Suppressor macrophage treated with lipopolysaccharide for 1 hour (primary cell): ENCODE results near the gene IL12RB2.

Source experiments
- DNase-seq, 3 donors: peaks; one replicate each; pipeline ENCODE4 v3.0.0-alpha.2; 2020 to 2022

IL12RB2 gene

DNA sequence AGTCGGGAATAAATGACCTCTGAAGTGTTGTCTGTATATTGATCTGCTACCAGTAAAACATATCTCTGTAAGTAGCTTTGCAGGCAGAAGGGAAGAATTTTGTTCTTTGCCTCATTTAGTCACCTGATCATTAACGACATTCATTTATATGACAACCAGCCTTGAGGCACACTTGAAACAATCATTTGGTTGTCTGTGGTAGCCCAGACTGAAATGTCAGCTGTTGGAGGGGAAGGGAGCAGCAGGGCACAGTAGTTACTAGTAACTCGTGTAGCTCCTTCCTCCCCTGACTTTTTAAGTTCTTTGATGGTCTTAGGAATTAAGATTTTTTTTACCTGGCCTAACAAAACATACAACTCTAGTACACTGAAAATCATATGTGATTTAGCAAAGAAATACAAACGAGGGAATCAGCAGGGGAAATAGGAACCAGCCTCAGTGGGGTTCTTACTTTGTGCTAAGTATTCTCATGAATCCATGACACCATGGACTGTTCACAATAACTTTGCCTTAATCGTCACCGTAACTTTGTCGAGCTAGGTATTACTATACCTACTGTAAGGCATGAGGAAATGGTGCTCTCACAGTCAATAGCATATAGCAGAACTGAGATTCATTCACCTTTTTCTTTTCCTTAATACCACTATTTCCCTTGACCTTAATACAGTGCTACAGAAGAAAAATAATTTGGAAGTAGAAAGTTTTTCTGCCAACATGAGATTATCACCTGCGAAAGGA is 6.4 kb downstream of the IL12RB2 start:
- no peak for DNase-seq

DNA sequence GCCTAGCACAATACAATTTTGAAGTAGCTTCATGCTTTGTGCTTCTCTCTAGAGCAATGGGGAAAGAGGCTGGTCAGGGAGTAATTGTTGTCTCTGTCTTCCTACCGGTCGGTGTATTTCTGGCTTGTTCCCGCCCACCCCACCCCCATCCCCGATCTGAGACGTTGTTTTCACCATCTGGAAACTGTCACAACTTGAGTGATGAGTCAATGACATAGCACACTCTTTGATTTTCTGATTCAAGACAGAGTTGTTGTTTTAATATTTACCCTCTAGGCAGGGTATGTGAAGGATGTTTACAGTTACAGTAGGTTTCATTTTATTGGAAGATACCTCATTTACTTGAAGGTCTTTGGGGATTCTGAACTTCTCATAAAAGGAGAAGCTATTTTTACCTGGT is 7.0 kb downstream of the IL12RB2 start:
- DNase-seq = peak; percentile 27 to 51 (median 47)

DNA sequence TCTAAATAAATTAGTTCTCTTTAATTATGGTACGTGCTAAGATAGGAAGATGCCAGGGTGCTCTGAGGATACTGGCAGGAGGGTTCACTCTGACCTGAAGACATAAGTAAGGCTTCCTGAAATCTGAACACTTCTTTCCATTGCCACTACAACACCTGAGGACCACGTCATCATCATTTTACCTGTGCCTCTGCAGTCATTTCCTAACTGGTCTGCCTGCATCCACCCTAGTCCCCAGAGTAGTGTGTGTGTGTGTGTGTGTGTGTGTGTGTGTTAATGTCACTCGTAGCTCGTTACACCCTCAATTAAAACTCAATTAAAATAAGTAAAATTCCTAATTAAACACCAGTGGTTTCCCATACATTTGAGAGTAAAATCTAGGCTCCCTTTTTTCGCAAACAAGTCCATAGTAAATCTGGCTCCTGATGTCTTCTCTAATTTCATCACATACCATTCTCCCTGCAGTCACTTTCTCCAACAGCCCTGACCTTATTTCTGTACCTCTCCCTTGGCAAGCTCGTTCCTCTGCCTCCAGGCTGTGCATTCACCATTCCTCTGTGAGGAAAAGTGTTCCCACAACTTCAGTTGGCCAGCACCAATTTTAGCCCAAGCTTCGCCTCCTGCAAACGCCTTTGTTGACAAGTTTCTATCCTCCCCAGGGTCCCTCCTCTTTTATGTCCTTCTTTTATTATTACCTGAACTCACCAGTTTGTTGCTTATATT is 8.7 kb downstream of the IL12RB2 start:
- no peak for DNase-seq

DNA sequence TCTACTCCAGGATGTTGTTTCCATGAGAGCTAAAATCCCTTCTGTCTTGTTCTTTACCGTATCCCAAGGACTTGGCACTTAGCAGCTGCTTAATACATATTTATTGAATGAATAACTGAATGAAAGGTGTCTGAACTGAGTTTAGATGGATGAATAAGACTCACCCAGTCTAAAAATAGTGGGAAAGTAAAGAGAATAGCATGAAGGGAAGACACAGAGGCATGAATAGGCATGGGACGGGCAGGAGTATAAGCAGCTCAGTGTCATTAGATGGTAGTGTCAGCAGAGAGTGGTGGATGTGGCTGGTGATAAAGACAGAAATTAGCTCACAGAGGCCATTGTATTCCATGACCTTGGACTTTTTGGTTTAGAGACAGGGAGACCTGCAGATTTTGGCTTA is 9.2 kb downstream of the IL12RB2 start:
- DNase-seq = no peak

DNA sequence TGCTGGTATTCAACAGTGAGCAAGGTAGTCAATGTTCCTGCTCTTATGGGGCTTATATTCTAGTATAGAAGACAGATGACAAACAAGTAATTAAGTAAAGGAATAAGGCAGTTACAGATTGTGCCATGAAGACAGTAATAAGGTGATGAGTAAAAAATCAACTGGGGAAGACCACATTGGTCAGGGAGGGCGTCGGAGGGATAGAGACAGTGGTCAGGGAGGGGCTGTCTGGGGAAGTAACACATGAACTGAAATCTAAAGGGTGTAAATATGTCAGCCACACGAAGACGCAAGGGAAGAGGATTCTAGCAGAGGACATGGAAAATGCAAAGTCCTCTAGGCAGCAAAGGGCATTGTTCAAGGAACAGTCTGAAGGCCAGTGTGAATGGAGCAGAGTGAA is 10.1 kb downstream of the IL12RB2 start:
- DNase-seq = no peak

DNA sequence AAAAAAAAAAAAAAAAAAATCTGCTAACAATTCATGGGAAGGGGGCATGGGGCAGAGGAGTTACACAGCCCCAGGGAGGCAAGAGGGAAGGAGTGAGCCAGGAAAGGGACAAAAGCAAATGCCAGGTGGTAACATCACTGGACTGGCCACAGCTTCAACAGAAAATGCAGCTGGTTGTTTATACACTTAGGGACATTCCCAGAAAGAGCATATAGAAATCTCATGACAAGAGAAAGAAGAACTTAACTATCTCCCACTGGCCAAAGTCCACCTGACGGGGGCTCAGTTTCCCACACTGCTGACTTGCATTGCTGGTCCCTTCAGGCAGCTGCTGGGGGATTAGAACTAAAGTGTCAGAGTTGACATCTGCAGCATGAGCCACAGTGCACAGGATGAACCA is 14.8 kb downstream of the IL12RB2 start:
- DNase-seq = no peak

DNA sequence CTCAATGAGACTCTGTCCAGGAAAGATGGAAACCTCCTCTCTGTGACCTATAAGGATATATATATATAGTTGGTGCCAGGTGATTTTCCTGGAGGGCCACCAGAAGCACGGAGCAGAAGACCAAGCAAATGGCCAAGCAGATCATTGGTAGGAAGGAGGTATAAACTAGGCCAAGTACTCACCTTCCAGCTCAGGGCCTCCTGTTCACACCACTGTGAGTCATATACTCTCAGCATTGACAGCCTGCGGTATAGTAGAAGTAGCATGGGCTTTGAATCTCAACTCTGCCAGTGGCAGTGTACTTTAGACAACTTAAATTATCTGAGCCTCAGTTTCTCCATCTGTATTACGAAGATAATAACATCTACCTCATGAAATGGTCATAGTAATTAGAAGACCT is 15.4 kb downstream of the IL12RB2 start:
- no peak for DNase-seq

DNA sequence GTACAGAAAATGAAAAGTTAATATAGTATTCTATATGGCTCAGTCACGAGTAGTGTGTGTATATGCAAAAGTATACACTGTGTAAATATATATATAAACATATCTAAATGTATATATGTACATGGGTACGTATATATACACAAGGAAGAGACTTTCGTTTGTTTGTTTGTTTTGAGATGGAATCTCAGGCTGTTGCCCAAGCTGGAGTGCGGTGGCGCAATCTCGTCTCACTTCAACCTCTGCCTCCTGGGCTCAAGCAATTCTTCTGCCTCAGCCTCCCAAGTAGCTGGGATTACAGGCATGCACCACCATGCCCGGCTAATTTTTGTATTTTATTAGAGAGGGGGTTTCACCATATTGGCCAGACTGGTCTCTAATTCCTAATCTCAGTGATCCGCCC is 16.4 kb downstream of the IL12RB2 start:
- no peak for DNase-seq

DNA sequence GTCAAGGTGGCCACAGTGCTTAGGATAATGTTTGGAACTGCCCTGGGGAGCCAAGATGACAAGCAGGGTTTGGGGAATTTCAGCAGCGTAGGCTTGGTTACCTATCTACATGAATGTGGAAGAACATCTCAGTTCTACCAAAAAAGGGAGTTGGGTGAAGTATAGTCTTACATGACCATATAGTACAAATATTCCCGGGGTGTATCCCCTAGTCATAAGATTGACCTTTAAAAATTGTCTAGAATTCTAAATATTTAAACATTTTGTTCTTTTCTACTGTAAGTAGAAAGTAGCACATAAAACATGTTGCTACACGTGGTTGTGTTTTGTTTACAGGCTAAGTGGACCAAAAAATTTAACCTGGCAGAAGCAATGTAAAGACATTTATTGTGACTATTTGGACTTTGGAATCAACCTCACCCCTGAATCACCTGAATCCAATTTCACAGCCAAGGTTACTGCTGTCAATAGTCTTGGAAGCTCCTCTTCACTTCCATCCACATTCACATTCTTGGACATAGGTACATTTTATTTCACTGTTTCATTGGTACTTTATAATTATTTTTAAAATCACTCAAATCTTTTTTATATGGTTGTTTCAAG is 20.3 kb downstream of the IL12RB2 start:
- no peak for DNase-seq

DNA sequence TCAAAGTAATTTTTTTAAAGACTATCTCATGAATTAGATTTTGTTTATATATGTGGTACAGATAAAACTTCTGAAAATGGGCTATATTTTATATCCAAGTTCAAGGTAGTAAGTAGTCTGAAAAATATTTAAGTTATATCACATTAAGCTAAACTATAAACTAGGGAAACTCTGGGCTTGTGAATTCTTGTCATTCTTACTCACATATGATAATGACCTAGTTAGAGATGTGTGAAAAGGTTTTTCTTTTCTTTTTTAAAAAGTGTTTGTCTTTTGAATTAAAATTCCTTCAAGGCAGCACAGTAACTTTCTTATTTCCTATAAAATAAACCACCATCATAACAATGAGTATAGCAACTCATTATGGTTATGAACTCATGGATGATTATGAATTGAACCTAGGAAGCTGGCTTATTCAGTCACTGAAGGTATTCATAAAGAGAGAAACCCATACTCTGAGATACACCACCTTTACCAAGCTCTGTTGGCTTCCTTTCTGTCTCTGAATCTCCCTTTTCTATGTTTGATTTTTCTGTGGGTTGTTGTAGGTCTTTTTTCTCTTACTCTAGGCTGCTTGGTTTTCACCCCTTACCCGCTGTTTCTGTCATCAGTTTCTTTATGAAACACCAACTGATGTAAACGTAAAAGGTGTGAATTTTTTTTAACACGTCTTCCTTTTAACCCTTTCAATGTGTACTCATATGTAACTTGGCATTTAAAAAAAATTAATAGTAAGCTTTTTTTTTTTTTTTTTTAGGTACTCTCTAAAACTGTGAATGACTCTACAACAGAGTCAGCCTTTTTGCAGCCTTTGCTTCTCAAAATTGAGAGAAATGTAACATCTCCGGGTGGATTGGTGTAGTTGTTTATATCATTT is 25.2 kb downstream of the IL12RB2 start:
- DNase-seq = no peak

DNA sequence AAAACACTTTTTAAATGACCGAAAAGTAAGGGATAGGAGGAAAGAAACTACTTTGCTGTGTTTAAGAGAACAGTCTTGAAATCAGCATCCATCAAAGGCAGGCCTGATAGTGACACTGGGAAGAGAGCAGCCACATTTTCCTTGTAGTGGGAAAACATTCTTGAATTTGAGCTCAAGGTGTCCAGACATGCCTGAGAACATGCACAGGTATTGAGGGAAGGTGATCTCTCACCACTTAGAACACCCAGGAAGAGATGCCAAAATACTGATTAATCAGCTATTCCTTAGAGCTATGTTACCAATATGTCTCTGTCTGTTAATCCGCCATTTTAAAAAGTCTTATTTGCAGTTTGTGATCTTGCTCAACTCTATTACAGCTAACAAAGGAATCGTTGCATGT is 25.9 kb downstream of the IL12RB2 start:
- no peak for DNase-seq

DNA sequence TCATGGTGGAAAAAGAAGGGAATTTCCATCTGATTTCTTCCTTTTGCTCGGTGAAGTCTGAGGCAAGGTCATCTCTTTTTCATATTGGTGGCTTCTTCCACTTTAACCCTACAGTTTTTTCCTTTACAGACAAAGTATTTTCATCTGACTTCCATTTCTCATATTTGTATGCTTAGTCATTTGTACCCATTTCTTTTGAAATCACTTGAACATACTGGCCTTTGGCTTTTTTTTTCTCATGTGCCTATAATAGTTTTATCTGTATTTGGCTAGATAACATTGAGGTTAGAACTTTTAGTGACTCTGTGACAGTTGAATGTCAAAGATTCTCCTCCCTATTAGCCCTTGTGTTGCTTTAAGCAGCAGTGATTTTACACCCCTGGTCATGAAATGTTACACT is 27.7 kb downstream of the IL12RB2 start:
- DNase-seq = peak in 2 of 3 donors; percentile 44 to 67

DNA sequence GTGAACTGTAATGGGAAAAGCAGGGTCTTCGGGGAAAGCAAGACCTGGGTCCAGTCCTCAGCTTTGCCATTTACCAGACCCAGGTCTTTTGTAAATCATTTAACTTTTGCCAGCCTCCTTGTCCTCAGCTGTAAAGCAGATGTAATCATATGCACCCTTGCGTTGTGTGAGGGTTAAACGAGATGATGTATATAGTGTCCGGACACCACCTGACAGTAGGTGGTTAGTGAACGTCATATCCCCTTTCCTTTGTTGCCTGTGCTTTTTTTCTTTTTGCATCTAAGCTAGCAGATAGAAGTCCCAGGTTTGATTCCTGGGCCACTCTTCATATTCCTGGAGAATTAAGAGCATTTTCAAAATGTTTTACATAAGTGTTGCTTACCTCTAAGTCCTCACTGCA is 28.5 kb downstream of the IL12RB2 start:
- DNase-seq = no peak

DNA sequence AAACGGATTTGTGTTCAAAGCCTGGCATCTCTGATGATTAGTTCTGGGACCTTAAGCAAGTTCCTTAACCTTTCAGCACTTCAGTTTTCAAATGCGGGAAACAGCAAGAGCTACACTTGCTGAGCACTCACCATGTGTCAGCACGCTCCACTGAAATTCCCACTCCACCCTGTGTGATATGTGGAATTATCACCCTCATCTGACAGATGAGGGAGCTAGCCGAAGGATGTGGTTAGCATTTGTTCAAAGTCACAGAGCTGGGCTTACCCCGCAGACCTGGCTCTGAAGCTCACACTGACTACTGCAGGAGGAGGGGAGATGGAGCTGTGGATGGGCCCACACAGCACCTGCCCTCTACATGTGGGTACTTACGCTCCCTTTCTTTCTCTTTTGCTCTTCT is 29.1 kb downstream of the IL12RB2 start:
- DNase-seq = no peak

DNA sequence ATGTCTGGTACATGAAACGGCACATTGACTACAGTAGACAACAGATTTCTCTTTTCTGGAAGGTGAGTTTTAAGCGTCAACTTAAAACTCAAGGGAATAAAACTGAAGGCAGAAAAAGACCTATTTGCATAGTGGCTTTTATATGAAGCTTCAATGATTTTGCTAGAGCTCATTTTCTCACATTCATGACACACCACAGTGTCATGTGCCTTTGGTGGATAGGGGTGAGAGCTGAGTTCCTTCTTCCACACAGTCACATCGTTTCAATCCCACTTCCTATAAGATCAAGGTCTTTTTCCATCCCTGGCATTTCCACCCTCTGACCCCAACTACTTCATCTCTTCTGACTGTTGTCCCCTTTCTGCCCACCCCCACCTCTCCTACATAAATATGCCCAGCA is 31.0 kb downstream of the IL12RB2 start:
- DNase-seq = peak; percentile 72 to 88 (median 79)

DNA sequence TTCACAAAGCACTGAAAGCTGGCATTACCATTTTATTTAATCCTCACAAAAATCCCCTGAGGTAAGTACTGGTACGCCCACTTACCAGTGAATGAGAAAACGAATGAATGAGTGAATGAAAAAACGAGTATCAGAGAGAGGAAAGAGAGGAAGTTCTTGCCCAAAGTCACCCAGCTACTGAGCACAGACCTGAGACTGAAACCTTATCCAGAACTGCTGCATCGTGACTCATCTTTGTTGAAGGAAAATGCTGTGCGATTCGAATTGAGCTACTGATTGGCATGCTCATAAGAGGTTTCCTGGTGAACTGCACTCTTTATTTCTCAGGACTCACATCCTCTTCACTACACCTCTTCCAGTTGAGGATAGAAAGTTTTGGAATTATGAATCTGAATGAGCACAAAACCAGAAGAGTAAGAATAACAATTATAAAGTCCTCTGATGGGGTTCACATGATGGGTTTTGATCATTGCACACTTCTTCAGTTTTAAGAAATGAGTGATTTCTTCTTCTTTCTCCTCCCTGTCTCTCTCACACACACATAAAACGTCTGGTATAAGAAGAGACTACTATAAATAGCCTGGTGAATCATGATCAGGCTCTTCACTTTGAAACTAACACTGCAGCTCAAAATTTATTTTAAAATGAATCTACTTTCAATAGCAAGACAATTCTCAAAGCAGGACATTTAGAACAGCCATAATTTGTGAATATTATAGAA is 32.1 kb downstream of the IL12RB2 start:
- peak; percentile 51 to 67 (median 65) for DNase-seq

DNA sequence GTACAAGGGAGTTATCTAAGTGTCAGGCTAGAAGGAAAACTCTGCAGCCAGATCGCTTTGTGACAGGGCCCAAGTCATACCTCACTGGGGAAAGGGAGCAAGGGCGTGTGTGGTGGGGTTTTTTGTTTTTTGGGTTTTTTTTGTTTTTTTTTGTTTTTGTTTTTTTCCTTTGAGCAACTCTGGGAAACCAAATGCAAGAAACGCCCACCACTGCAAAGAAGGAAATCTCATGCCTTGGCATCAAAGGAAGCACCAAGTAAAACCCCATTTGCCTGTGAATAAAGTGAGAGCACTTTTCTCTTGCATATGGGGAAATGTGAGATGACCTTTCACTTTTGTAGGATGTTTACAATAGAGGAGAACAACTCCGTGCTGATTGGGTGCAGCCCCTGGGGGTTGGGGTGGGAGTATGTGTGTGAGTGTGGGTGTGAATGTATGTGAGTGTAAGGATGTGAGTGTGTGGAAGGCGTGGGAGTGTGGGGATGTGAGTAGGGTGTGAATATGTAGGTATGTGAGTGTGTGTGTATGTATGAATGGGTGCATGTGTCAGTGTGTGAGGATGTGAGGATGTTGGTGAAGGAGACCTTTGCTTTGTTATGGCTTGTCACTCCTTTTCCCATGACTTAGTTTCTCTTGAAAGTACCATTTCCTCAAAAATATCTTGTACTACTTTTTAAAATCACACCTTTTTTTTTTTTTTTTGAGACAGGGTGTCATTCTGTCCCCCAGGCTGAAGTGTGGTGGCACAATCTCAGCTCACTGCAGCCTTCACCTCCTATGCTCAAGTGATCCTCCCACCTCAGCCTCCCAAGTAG is 34.6 kb downstream of the IL12RB2 start:
- peak; percentile 76 to 87 (median 77) for DNase-seq

DNA sequence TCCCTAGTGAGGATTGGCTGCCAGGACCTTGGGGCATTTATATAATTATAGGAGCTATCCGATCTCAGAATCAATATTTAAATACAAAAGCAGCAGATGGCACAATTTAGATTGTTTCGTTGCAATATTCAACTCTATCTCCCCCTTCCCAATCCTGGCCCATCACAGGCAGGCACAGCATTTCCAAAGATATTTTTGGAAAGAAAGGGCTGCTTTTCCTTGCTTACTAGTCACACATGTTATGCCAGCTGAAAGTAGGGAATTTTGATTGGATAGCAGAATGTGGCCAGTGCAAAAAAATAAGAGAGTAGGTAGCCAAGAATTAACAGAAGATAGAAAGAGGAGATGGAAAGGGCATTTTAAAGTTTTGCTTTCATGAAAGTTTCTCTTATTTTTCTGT is 37.9 kb downstream of the IL12RB2 start:
- no peak for DNase-seq

DNA sequence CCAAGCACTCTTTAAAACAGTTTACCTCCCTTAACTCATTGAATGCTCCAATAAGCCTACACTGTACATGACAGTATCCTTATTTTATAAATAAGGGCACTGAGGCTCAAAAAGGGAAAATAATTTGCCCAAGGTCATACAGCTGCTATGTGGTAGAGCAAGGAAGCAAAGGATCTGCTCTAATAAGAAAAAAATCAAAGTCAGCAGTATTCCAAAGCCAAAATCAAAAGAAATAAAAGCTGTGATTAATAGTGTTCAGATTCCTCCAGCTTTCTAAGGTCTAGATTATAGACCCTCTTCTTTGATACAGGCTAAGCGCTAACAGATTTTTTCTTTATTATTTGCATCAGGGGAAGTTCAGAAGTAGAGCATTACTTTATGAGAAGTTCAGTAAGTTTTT is 39.3 kb downstream of the IL12RB2 start:
- no peak for DNase-seq

DNA sequence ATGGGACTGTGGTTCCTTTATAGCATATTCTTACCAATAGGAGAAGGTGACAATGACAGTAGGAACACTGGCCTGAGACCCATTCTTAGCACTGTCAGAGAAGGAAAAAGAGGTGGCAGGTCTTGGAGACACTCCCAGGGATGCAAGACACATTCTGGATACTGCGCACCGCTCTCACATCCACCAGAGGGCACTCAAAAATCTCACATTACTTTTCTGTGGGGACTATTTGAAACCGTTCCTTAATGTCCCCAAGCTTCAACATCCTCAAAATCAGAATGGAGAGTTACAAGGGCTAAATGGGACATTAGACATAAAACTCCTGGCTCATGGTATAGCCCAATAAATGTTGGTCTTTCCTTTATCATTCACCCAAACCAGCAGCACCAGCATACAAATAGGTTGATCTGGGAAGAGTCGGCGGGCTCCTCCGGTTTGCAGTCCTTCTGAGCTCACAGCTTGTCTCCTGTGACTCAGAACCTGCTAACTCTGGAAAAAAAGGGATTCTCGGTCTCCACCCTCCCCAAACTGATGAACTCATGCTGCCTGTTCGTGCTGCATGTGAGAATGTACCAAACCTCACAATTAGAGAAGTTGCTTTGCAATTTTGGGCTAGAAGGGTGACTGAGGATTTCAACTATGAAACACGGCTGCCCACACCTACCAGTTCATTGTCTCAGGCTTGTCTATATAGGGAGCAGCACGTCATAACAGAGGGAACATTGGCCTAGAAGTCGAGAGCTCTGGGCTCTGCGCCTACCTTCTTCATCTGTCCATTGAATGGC is 40.2 kb downstream of the IL12RB2 start:
- DNase-seq = peak; percentile 69 to 81 (median 72)
